ENCODE measurements around the gene ZNF385B.

Gene ZNF385B

DNA sequence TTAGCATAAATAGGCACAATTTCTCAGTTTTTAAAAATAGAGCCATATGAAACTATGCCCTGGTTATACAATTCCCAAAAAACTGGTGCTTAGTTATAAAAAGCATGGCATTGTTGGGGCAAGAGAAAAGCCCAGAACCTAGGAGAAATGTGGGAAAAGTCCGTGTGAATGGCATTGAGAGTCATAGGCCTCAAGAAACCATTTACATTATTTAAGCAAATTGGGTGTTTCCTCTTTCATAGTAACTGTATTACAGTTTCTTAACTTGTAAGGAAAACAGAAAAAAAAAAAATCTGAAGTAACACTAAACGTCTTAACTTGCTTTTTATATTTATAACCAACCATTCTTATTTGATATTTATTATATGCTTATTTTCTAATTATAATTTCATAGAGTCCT lies 425.8 kb downstream of the ZNF385B start:
- no peak overlapping the region for H3K4me3 ChIP-seq (ENCODE audit: low read depth, low read length)
- TF ChIP-seq, protein P1, sequence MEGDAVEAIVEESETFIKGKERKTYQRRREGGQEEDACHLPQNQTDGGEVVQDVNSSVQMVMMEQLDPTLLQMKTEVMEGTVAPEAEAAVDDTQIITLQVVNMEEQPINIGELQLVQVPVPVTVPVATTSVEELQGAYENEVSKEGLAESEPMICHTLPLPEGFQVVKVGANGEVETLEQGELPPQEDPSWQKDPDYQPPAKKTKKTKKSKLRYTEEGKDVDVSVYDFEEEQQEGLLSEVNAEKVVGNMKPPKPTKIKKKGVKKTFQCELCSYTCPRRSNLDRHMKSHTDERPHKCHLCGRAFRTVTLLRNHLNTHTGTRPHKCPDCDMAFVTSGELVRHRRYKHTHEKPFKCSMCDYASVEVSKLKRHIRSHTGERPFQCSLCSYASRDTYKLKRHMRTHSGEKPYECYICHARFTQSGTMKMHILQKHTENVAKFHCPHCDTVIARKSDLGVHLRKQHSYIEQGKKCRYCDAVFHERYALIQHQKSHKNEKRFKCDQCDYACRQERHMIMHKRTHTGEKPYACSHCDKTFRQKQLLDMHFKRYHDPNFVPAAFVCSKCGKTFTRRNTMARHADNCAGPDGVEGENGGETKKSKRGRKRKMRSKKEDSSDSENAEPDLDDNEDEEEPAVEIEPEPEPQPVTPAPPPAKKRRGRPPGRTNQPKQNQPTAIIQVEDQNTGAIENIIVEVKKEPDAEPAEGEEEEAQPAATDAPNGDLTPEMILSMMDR (IDR thresholded peaks at IDR 0.05; ENCODE audit: insufficient read depth, low read depth, low read length, missing control alignments), result no peak
- no peak for DNase-seq (ENCODE audit: low read depth)

DNA sequence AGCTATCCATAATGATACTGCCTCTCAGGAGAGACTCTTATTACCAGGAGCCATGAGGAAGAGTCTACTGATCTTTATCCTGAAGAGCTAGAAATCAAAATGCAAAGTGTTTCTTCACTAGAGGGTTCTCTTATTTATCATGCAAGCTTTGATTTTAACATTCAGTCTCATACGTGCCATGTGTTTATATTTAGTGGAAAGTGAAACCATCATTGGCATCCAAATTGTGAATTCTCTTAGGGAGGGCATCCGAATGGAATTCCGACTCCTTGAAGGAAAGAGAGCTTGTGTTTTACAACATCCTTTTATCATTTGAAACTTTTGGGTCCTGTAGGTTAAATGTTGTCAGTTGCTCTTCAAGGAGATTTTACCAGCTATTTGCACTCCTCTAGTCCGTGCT lies 426.4 kb downstream of the ZNF385B start:
- TF ChIP-seq, protein P1 (IDR thresholded peaks at IDR 0.05; ENCODE audit: insufficient read depth, low read depth, low read length, missing control alignments), result no peak
- no peak for DNase-seq (ENCODE audit: low read depth)
- no peak overlapping the region for H3K4me3 ChIP-seq (ENCODE audit: low read depth, low read length)

DNA sequence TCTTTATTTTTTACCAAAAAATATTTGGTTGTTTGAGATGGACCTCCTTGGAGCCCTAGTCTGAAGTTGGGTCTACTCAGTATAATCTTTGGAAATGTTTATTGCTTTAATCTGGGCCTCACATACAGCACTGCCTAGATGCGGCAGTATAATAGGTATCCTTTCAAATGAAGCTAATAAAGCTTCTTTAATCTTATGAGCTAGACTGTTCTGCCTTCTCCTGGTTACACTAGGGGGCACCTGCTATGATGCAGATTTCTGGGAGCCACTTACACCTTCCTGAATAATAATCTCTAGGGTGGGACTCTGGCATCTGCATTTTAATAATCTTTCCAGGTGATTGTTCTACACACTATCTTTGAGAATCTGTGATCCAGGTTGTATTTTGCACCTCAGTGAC lies 427.1 kb downstream of the ZNF385B start:
- H3K4me3 ChIP-seq (ENCODE audit: low read depth, low read length), result no peak overlapping the region
- no peak for DNase-seq (ENCODE audit: low read depth)
- TF ChIP-seq, protein P1 (IDR thresholded peaks at IDR 0.05; ENCODE audit: insufficient read depth, low read depth, low read length, missing control alignments), result no peak

DNA sequence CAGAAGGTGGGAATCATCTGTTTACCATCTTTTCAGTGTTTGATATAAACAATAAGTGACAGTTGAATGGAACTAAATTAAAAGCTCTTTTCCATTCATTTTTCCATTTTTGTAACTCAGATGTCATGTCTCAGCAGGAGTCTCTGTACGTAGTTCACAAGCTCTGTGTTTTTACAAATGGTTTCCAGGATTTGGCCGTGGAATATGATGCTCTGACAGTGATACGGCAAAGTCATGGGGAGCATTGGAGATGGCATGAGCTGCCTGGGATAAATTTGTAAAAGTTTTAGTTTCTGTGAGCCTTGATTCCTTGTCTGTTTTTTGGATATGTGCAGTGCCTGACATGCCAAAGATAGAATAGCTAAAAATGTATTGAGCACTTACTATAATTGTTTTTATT lies 428.7 kb downstream of the ZNF385B start:
- H3K4me3 ChIP-seq (ENCODE audit: low read depth, low read length), result no peak overlapping the region
- TF ChIP-seq, protein P1 (IDR thresholded peaks at IDR 0.05; ENCODE audit: insufficient read depth, low read depth, low read length, missing control alignments), result no peak
- DNase-seq (ENCODE audit: low read depth), result no peak

DNA sequence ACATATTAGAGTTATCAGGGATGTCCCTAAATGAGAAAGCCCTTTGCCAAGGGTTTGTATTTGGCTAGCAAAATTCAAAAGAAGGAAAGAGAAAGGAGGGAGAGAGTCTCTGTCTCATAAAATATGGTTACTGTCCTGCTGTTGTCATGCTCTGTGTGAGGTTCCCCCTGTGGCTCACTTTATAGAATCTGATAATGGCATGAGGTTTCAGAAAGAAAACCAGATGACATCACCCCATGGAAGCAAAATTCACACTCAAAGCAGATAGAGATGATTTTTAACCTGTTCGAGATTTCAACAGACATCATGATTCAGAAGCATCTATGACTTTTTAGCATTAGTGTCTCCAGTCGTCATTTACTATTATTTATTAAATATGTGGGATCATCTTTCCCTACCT lies 431.8 kb downstream of the ZNF385B start:
- H3K4me3 ChIP-seq (ENCODE audit: low read depth, low read length), result no peak overlapping the region
- TF ChIP-seq, protein P1 (IDR thresholded peaks at IDR 0.05; ENCODE audit: insufficient read depth, low read depth, low read length, missing control alignments), result no peak
- DNase-seq (ENCODE audit: low read depth), result no peak

DNA sequence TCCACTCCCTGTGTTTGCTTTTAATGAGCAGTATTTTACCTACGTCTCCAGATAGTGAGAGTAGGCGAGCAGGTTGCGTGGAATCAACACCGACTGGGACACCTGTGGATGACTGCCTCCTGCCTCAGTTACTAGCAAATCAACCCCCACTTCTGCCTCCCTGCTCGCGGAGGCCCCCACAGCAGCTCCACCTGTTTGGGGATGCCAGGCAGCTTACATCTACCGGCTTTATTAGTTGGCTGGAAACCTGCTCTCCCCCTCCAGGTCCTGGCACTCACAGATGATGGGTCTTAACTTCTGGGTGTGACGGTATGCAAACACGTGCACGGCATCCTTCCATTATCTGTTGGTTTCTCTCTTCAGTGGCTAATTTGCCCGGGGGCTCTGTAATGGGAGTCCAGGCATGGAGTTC lies 432.3 kb downstream of the ZNF385B start:
- no peak for DNase-seq (ENCODE audit: low read depth)
- no peak overlapping the region for H3K4me3 ChIP-seq (ENCODE audit: low read depth, low read length)
- TF ChIP-seq, protein P1 (IDR thresholded peaks at IDR 0.05; ENCODE audit: insufficient read depth, low read depth, low read length, missing control alignments), result no peak

DNA sequence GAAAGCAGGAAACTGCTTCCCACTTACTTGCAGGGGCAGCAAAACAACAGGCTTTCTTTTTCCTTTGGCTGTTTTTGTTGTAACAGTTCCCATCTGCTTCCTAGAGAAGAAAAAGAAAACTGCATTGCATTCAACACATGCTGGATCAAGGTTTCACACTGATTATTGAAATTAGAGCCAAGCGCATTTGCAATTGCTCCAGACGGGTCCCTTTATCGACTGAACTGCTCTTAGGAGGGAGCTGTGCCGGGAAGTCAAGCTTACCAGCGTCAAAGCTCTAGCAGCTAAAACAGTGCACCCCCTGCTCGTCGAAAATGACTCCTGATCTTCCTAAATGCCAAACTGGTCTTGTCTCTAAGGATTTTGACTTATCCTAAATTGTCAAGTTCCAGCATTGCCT lies 432.8 kb downstream of the ZNF385B start:
- no peak overlapping the region for H3K4me3 ChIP-seq (ENCODE audit: low read depth, low read length)
- DNase-seq (ENCODE audit: low read depth), result no peak

More for the DNA sequence above, 432.8 kb downstream of the ZNF385B start:
- TF ChIP-seq, protein P1 (IDR thresholded peaks at IDR 0.05; ENCODE audit: insufficient read depth, low read depth, low read length, missing control alignments), result no peak

All from GM12865 (cell line).